Left ventricle myocardium inferior (tissue), 1 donor: ENCODE measurements around the gene OGFR. TPM values are rescaled to one million over a fixed set of nuclear protein-coding genes. Genes with fewer than 3 reads are reported as not detected.

Experiments used
- DNase-seq: peaks from one replicate; pipeline ENCODE4 v3.0.0-alpha.2; 2020
- H3K27ac ChIP-seq: fragments of 200-600 bp; replicated peaks from 2 replicates; pipeline ENCODE4 v1.8.0; 2021
- H3K27me3 ChIP-seq: fragments of 200-600 bp; 2 replicates; pipeline ENCODE4 v1.8.0; 2021; ENCODE audit warnings: low read depth
- H3K36me3 ChIP-seq: fragments of 200-600 bp; 2 replicates; pipeline ENCODE4 v1.8.0; 2021
- H3K4me1 ChIP-seq: fragments of 200-600 bp; 2 replicates; pipeline ENCODE4 v1.8.0; 2021
- H3K4me3 ChIP-seq: fragments of 200-600 bp; 2 replicates; pipeline ENCODE4 v1.8.0; 2021; ENCODE audit warnings: mild to moderate bottlenecking, moderate library complexity
- H3K9me3 ChIP-seq: fragments of 200-600 bp; replicated peaks from 2 replicates; pipeline ENCODE4 v1.8.0; 2021
- intact Hi-C: fragments of 100-400 bp; cut with micrococcal nuclease; formaldehyde crosslinking; loops from one replicate; pipeline ENCODE4 v1.11.0; 2022
- total RNA-seq: library from RNA; stranded (reverse); fragmentation: NEBNext Ultra II Directional; extraction: Animal tissue kit (Norgen Biotek cat#: 25700); gene quantifications from one replicate; pipeline ENCODE4 v1.2.1, GENCODE V29; 2021
- TF ChIP-seq, protein P1 (sequence below): fragments of 200-600 bp; IDR thresholded peaks from 2 replicates; pipeline ENCODE4 v1.8.0; 2021; ENCODE audit warnings: antibody characterized with exemption, mild to moderate bottlenecking, borderline replicate concordance
- donor health status: DM: no; HTN: yes; CAD: no; lungs with severe emphysema.

Gene OGFR
- total RNA-seq, 1 donor from 2014 or later: 19.2 TPM

GRCh38 chr20:62780204-62780603, 24.4 kb upstream of the OGFR start:
- no peaks in the 10 kb centered on the region for H3K9me3 ChIP-seq
- no peak overlapping the region for H3K27ac ChIP-seq
- H3K36me3 ChIP-seq: no peaks in the 10 kb centered on the region
- TF ChIP-seq, protein P1, sequence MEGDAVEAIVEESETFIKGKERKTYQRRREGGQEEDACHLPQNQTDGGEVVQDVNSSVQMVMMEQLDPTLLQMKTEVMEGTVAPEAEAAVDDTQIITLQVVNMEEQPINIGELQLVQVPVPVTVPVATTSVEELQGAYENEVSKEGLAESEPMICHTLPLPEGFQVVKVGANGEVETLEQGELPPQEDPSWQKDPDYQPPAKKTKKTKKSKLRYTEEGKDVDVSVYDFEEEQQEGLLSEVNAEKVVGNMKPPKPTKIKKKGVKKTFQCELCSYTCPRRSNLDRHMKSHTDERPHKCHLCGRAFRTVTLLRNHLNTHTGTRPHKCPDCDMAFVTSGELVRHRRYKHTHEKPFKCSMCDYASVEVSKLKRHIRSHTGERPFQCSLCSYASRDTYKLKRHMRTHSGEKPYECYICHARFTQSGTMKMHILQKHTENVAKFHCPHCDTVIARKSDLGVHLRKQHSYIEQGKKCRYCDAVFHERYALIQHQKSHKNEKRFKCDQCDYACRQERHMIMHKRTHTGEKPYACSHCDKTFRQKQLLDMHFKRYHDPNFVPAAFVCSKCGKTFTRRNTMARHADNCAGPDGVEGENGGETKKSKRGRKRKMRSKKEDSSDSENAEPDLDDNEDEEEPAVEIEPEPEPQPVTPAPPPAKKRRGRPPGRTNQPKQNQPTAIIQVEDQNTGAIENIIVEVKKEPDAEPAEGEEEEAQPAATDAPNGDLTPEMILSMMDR: no peak
- no peak for DNase-seq
- no peak overlapping the region for H3K4me3 ChIP-seq
- peaks cover 27% of the 10 kb centered on the region for H3K4me1 ChIP-seq
- H3K27me3 ChIP-seq: peaks cover 29% of the 10 kb centered on the region
- intact Hi-C loops: no loop called here

DNA sequence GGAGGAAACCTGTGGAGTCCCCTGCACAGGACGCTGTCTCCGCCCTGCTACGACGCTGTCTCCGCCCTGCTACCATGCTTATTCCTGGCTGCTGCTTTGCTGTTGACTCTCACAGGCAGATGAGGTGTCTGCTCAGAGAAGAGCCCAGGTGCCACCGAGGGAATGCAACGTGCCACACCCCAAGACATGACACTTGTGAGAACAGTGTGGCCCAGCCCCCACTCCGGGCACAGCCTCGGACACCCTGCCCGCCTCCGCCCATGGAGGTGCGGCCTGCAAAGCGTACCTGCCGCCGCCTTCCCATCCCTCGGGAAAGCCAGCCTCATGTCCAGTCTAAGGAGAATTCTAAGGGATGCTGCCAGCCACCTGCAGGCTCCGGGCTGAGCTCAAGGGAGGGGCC, 23.9 kb upstream of the OGFR start:
- H3K4me1 ChIP-seq: peaks cover 27% of the 10 kb centered on the region
- peaks cover 33% of the 10 kb centered on the region for H3K27me3 ChIP-seq
- no peaks in the 10 kb centered on the region for H3K36me3 ChIP-seq
- no peak overlapping the region for H3K4me3 ChIP-seq
- intact Hi-C loops: no loop called here
- H3K27ac ChIP-seq: no peak overlapping the region
- no peaks in the 10 kb centered on the region for H3K9me3 ChIP-seq
- no peak for DNase-seq
- TF ChIP-seq, protein P1: no peak

GRCh38 chr20:62782149-62782892, 22.3 kb upstream of the OGFR start:
- Histone ChIP-seq H3K27ac (peak overlapping the region; percentile 76), H3K9me3 (no peaks in the 10 kb centered on the region), H3K36me3 (no peaks in the 10 kb centered on the region), H3K27me3 (peaks cover 25% of the 10 kb centered on the region), H3K4me1 (peaks cover 23% of the 10 kb centered on the region), H3K4me3 (no peak overlapping the region)
- TF ChIP-seq, protein P1: no peak
- no peak for DNase-seq
- intact Hi-C loops: no loop called here

DNA sequence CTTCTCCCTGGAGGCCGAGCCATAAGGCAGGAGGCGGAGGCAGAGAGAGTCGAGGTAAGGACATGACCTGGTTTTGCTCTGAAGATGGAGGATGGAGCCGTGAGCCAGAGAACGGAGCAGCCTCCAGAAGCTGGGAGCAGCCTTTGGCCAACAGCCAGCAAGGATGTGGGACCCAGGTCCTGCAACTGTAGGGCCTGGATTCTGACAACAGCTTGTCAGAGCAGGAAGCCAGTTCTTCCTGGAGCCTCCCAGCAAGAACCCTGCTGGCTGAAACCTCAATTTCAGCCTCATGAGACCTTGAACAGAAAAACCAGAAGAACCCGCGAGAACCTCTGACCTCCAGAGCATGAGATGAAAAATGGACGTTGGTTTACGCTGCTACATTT, 21.7 kb upstream of the OGFR start:
- intact Hi-C loops: no loop called here
- Histone ChIP-seq H3K9me3 (no peaks in the 10 kb centered on the region), H3K4me1 (peaks cover 23% of the 10 kb centered on the region), H3K4me3 (no peak overlapping the region), H3K27ac (peak overlapping the region; percentile 76), H3K27me3 (peaks cover 22% of the 10 kb centered on the region), H3K36me3 (no peaks in the 10 kb centered on the region)
- peak; percentile 58 for DNase-seq
- TF ChIP-seq, protein P1: peak; percentile 35

DNA sequence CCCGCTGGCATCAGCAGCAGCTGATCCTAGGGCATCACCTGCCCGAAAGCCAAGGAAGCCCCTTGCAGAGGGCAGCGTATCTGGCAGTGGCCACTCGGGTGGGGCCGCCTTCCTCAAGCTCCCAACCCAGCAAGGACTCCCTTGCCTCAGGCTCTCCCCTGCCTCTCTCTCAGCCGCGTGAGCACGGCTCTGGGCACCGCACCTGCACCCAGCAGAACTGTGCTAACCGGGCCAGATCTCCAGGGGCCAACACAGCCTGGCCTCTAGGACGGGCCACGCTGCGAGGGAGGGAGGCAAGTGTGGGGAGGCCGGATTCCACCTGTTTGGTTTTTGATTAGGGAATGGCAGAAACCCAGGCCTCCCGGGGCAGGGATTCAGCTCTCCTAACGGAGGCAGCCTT, 20.1 kb upstream of the OGFR start:
- peaks cover 8% of the 10 kb centered on the region for H3K27me3 ChIP-seq
- no peak overlapping the region for H3K4me3 ChIP-seq
- intact Hi-C loops: no loop called here
- H3K36me3 ChIP-seq: no peaks in the 10 kb centered on the region
- DNase-seq: no peak
- no peaks in the 10 kb centered on the region for H3K9me3 ChIP-seq
- H3K4me1 ChIP-seq: peaks cover 23% of the 10 kb centered on the region
- no peak overlapping the region for H3K27ac ChIP-seq
- TF ChIP-seq, protein P1: no peak
